ENCODE results near the gene PGAP6. TPM values are rescaled to one million over a fixed set of nuclear protein-coding genes. Genes with fewer than 3 reads are reported as not detected.

The PGAP6 gene
- total and polyA plus RNA-seq, 3 donors from 2014 or later = 121 to 265 (median 261) TPM

DNA sequence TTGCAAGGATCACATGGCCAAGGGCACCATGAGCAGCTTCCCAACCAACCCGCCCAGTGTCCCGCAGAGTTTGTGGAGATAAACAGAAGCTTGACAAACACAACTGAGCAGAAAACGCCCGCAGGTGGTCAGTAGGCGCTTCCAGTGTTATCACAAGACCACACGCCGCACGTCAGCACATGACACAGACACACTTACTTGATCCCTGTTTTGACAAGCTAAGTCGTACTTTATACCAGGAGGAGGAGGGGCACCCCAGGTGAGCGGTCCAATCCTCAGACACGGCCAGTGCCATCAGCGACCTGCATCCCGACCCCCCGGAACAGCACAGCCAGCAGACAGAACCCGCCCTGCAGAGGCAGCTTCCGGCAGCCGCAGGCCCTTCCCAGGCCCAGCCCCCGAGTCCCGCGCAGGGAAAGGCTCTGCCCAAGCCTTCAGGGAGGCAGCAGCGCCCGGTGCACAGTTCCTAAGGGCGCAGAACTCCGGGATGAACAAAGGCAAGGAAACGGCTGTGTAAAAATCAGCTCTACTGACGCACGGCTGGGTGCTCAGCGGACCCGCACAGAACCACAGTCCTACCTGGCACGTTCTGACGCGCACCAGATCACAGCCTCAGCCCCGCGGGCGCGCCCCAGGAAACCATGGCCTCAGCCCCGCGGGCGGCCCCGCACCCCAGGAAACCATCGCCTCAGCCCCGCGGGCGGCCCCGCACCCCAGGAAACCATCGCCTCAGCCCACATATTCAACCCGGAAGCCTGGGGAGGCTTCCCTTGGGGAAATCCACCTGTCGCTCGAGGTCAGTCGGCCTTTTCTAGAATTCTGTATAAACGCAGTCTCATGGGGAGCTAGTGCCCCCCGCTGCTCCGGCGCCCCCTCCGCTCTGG lies 57.1 kb downstream of the PGAP6 start:
- H3K4me3 ChIP-seq = no peak overlapping the region
- no peaks in the 10 kb centered on the region for H3K36me3 ChIP-seq (ENCODE audit: low read depth, missing control alignments)
- intact Hi-C loops (cut with DNase I; ENCODE audit: low total_unique reads) = no loop called here
- no peak for TF ChIP-seq CTCF (IDR thresholded peaks at IDR 0.05)
- no peak for TF ChIP-seq POLR2A (IDR thresholded peaks at IDR 0.05)
- 72 to 75% methylated on average over 27 to 55 of the region's 55 CpGs for WGBS, 2 donors
- DNase-seq = no peak
- no peaks in the 10 kb centered on the region for H3K4me1 ChIP-seq
- H3K27me3 ChIP-seq = no peaks in the 10 kb centered on the region
- no peak overlapping the region for H3K27ac ChIP-seq
- H3K9me3 ChIP-seq = no peaks in the 10 kb centered on the region

DNA sequence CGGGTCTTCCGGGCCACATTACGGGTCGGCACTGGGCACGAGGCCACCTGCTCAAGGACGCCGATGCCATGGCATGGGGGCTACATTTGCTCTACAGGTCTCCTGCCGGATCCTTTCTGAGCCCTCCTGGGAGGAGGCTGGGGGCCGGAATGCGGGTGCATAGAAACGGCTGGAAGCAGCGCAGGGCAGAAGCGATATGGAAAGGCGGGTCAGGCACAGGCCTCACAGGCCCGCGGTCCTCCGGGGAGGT lies 57.7 kb downstream of the PGAP6 start:
- H3K9me3 ChIP-seq = no peaks in the 10 kb centered on the region
- intact Hi-C loops (cut with DNase I; ENCODE audit: low total_unique reads) = no loop called here
- H3K36me3 ChIP-seq (ENCODE audit: low read depth, missing control alignments) = no peaks in the 10 kb centered on the region
- no peak for DNase-seq
- H3K27ac ChIP-seq = no peak overlapping the region
- no peaks in the 10 kb centered on the region for H3K4me1 ChIP-seq
- 88% methylated on average over 17 of the region's 17 CpGs for WGBS, 2 donors
- H3K27me3 ChIP-seq = no peaks in the 10 kb centered on the region
- TF ChIP-seq CTCF (IDR thresholded peaks at IDR 0.05) (no peak), POLR2A (IDR thresholded peaks at IDR 0.05) (no peak)
- H3K4me3 ChIP-seq = no peak overlapping the region

GRCh38 chr16:322476-323143 lies 59.2 kb downstream of the PGAP6 start:
- no peaks in the 10 kb centered on the region for H3K27me3 ChIP-seq
- no peaks in the 10 kb centered on the region for H3K4me1 ChIP-seq
- H3K36me3 ChIP-seq (ENCODE audit: low read depth, missing control alignments) = no peaks in the 10 kb centered on the region
- no peak for DNase-seq
- no peaks in the 10 kb centered on the region for H3K9me3 ChIP-seq
- 89 to 90% methylated on average over 12 to 13 of the region's 13 CpGs for WGBS, 2 donors
- no peak overlapping the region for H3K27ac ChIP-seq
- intact Hi-C loops (cut with DNase I; ENCODE audit: low total_unique reads) = no loop called here
- no peak for TF ChIP-seq CTCF (IDR thresholded peaks at IDR 0.05)
- no peak for TF ChIP-seq POLR2A (IDR thresholded peaks at IDR 0.05)
- no peak overlapping the region for H3K4me3 ChIP-seq

DNA sequence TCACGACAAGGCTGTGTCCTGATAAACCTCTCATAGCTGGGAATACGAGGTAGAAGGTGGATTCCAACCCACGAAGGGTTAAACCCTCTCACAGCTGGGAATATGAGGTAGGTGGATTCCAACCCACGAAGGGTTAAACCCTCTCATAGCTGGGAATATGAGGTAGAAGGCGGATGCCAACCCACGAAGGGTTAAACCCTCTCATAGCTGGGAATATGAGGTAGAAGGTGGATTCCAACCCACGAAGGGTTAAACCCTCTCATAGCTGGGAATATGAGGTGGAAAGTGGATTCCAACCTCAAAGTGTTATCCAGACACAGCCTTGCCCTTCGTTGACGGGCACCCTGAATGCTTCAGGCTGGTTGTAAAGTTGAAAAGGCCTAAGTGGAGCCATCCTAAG lies 60.2 kb downstream of the PGAP6 start:
- Histone ChIP-seq H3K4me1 (no peaks in the 10 kb centered on the region), H3K27me3 (no peaks in the 10 kb centered on the region), H3K4me3 (no peak overlapping the region), H3K36me3 (ENCODE audit: low read depth, missing control alignments) (no peaks in the 10 kb centered on the region), H3K9me3 (no peaks in the 10 kb centered on the region), H3K27ac (no peak overlapping the region)
- intact Hi-C loops (cut with DNase I; ENCODE audit: low total_unique reads) = no loop called here
- WGBS, 2 donors = 78 to 80% methylated on average over 9 of the region's 9 CpGs
- no peak for TF ChIP-seq CTCF (IDR thresholded peaks at IDR 0.05)
- TF ChIP-seq POLR2A (IDR thresholded peaks at IDR 0.05) = no peak
- DNase-seq = no peak

Other genes with a start within 250 kb of the PGAP6 start
- 10 to 100 TPM; 57.5 to 57.8 TPM for gene NPRL3, start 243.3 kb downstream of the PGAP6 start, total RNA-seq
- 73.4 TPM for gene NPRL3, start 243.3 kb downstream of the PGAP6 start, polyA plus RNA-seq (ENCODE audit: insufficient read depth, low read depth, low replicate concordance)
- 1 to 10 TPM; 1.1 to 9.0 TPM for gene HBZ, start 229.3 kb downstream of the PGAP6 start, total RNA-seq
- gene HBZ, start 229.3 kb downstream of the PGAP6 start, polyA plus RNA-seq (ENCODE audit: insufficient read depth, low read depth, low replicate concordance) = 3.7 TPM
- gene HBM, start 216.0 kb downstream of the PGAP6 start, total RNA-seq = 1 to 10 TPM; 1.6 to 3.7 TPM
- not detected for gene HBM, start 216.0 kb downstream of the PGAP6 start, polyA plus RNA-seq (ENCODE audit: insufficient read depth, low read depth, low replicate concordance)
- 10 to 100 TPM in 1 of 2 donors, 1 to 10 TPM in 1; 7.1 to 27.4 TPM for gene HBA2, start 209.1 kb downstream of the PGAP6 start, total RNA-seq
- 68.9 TPM for gene HBA2, start 209.1 kb downstream of the PGAP6 start, polyA plus RNA-seq (ENCODE audit: insufficient read depth, low read depth, low replicate concordance)
- gene HBA1, start 205.3 kb downstream of the PGAP6 start, total RNA-seq = 10 to 100 TPM in 1 of 2 donors, not detected in 1; 11.7 TPM
- gene HBA1, start 205.3 kb downstream of the PGAP6 start, polyA plus RNA-seq (ENCODE audit: insufficient read depth, low read depth, low replicate concordance) = 24.0 TPM
- 1 to 10 TPM; 4.2 to 4.3 TPM for gene HBQ1, start 201.5 kb downstream of the PGAP6 start, total RNA-seq
- 1.3 TPM for gene HBQ1, start 201.5 kb downstream of the PGAP6 start, polyA plus RNA-seq (ENCODE audit: insufficient read depth, low read depth, low replicate concordance)
- gene LUC7L, start 152.5 kb downstream of the PGAP6 start, total RNA-seq = 100 to 1,000 TPM; 145 to 192 TPM
- gene LUC7L, start 152.5 kb downstream of the PGAP6 start, polyA plus RNA-seq (ENCODE audit: insufficient read depth, low read depth, low replicate concordance) = 81.1 TPM
- 100 to 1,000 TPM; 151 to 168 TPM for gene FAM234A, start 147.2 kb downstream of the PGAP6 start, total RNA-seq
- 89.7 TPM for gene FAM234A, start 147.2 kb downstream of the PGAP6 start, polyA plus RNA-seq (ENCODE audit: insufficient read depth, low read depth, low replicate concordance)
- gene RGS11, start 106.0 kb downstream of the PGAP6 start, total RNA-seq = 1 to 10 TPM; 1.2 to 2.9 TPM
- 3.0 TPM for gene RGS11, start 106.0 kb downstream of the PGAP6 start, polyA plus RNA-seq (ENCODE audit: insufficient read depth, low read depth, low replicate concordance)
- gene ARHGDIG, start 101.4 kb downstream of the PGAP6 start, total RNA-seq = 1 to 10 TPM; 6.6 to 7.7 TPM
- gene ARHGDIG, start 101.4 kb downstream of the PGAP6 start, polyA plus RNA-seq (ENCODE audit: insufficient read depth, low read depth, low replicate concordance) = 2.9 TPM
- 1 to 10 TPM; 2.6 to 5.3 TPM for gene PDIA2, start 98.8 kb downstream of the PGAP6 start, total RNA-seq
- 1.2 TPM for gene PDIA2, start 98.8 kb downstream of the PGAP6 start, polyA plus RNA-seq (ENCODE audit: insufficient read depth, low read depth, low replicate concordance)
- 10 to 100 TPM; 30.6 to 32.0 TPM for gene AXIN1, start 29.3 kb downstream of the PGAP6 start, total RNA-seq
- gene AXIN1, start 29.3 kb downstream of the PGAP6 start, polyA plus RNA-seq (ENCODE audit: insufficient read depth, low read depth, low replicate concordance) = 19.4 TPM
- gene MRPL28, start 11.4 kb downstream of the PGAP6 start, total RNA-seq = 100 to 1,000 TPM; 108 to 119 TPM
- 161 TPM for gene MRPL28, start 11.4 kb downstream of the PGAP6 start, polyA plus RNA-seq (ENCODE audit: insufficient read depth, low read depth, low replicate concordance)
- gene NME4, start 15.2 kb upstream of the PGAP6 start, total RNA-seq = 100 to 1,000 TPM in 1 of 2 donors, 10 to 100 TPM in 1; 87.5 to 107 TPM
- 79.2 TPM for gene NME4, start 15.2 kb upstream of the PGAP6 start, polyA plus RNA-seq (ENCODE audit: insufficient read depth, low read depth, low replicate concordance)
- gene DECR2, start 19.9 kb upstream of the PGAP6 start, total RNA-seq = 10 to 100 TPM; 52.2 to 56.1 TPM
- 33.2 TPM for gene DECR2, start 19.9 kb upstream of the PGAP6 start, polyA plus RNA-seq (ENCODE audit: insufficient read depth, low read depth, low replicate concordance)
- gene RAB11FIP3, start 43.7 kb upstream of the PGAP6 start, total RNA-seq = 100 to 1,000 TPM; 166 to 186 TPM
- gene RAB11FIP3, start 43.7 kb upstream of the PGAP6 start, polyA plus RNA-seq (ENCODE audit: insufficient read depth, low read depth, low replicate concordance) = 61.7 TPM
- gene CAPN15, start 145.7 kb upstream of the PGAP6 start, total RNA-seq = 100 to 1,000 TPM; 108 to 115 TPM
- 48.0 TPM for gene CAPN15, start 145.7 kb upstream of the PGAP6 start, polyA plus RNA-seq (ENCODE audit: insufficient read depth, low read depth, low replicate concordance)
- gene PRR35, start 178.4 kb upstream of the PGAP6 start, total RNA-seq = 1 to 10 TPM; 5.0 to 7.2 TPM
- 1.7 TPM for gene PRR35, start 178.4 kb upstream of the PGAP6 start, polyA plus RNA-seq (ENCODE audit: insufficient read depth, low read depth, low replicate concordance)
- gene NHLRC4, start 185.0 kb upstream of the PGAP6 start, total RNA-seq = 1 to 10 TPM; 4.5 TPM
- 3.0 TPM for gene NHLRC4, start 185.0 kb upstream of the PGAP6 start, polyA plus RNA-seq (ENCODE audit: insufficient read depth, low read depth, low replicate concordance)
- 100 to 1,000 TPM in 1 of 2 donors, 10 to 100 TPM in 1; 95.4 to 123 TPM for gene PIGQ, start 188.0 kb upstream of the PGAP6 start, total RNA-seq
- 80.5 TPM for gene PIGQ, start 188.0 kb upstream of the PGAP6 start, polyA plus RNA-seq (ENCODE audit: insufficient read depth, low read depth, low replicate concordance)
- gene RAB40C, start 208.1 kb upstream of the PGAP6 start, total RNA-seq = 10 to 100 TPM; 47.9 to 51.2 TPM
- 27.6 TPM for gene RAB40C, start 208.1 kb upstream of the PGAP6 start, polyA plus RNA-seq (ENCODE audit: insufficient read depth, low read depth, low replicate concordance)
- gene WFIKKN1, start 249.0 kb upstream of the PGAP6 start, total RNA-seq = 10 to 100 TPM in 1 of 2 donors, 1 to 10 TPM in 1; 3.5 to 10.5 TPM
- 1.1 TPM for gene WFIKKN1, start 249.0 kb upstream of the PGAP6 start, polyA plus RNA-seq (ENCODE audit: insufficient read depth, low read depth, low replicate concordance)